SK-N-SH (cell line): ENCODE measurements around the gene BRMS1.
A peak's percentile ranks its signal among the peaks of the same experiment; 100 is the strongest.

ENCODE experiments used
- CHD2 ChIP-seq: fragments of 150-350 bp; IDR thresholded peaks from 2 replicates; pipeline ENCODE4 v1.6.1; 2018; ENCODE audit warnings: low read length; ENCODE audit not compliant: partially characterized antibody
- ELF1 ChIP-seq: IDR thresholded peaks from 2 replicates; pipeline ENCODE4 v1.4.0; 2012
- JUND ChIP-seq: IDR thresholded peaks from 2 replicates; pipeline ENCODE4 v1.4.0; 2012
- POLR2AphosphoS5 ChIP-seq: IDR thresholded peaks from 2 replicates; pipeline ENCODE4 v1.6.1; 2012; ENCODE audit warnings: low read depth, low read length
- RCOR1 ChIP-seq: fragments of 150-350 bp; IDR thresholded peaks from 2 replicates; pipeline ENCODE4 v1.6.1; 2017; ENCODE audit warnings: antibody characterized with exemption, low read length
- RFX5 ChIP-seq: IDR thresholded peaks from 2 replicates; pipeline ENCODE4 v1.6.1; 2012; ENCODE audit warnings: mild to moderate bottlenecking, improper control_type of control experiment, low read length
- TAF1 ChIP-seq: IDR thresholded peaks from 2 replicates; pipeline ENCODE4 v1.6.1; 2012; ENCODE audit warnings: low read depth, mild to moderate bottlenecking, low read length, moderate library complexity, borderline replicate concordance
- TEAD4 ChIP-seq: IDR thresholded peaks from 2 replicates; pipeline ENCODE4 v1.4.0; 2012; ENCODE audit warnings: mild to moderate bottlenecking, borderline replicate concordance; ENCODE audit not compliant: insufficient read depth
- TF ChIP-seq, protein P1 (sequence below): IDR thresholded peaks from 2 replicates; pipeline ENCODE4 v1.4.0; 2012; ENCODE audit warnings: low read depth
- TF ChIP-seq, protein P2 (sequence below): fragments of 150-350 bp; IDR thresholded peaks from 2 replicates; pipeline ENCODE4 v1.6.1; 2017; ENCODE audit warnings: antibody characterized with exemption, low read length, low read depth, borderline replicate concordance
- TF ChIP-seq, protein P3 (sequence below): fragments of 200-600 bp; sonication (generic); IDR thresholded peaks from 2 replicates; pipeline ENCODE4 v1.6.1; 2017; ENCODE audit warnings: antibody characterized with exemption, mild to moderate bottlenecking, moderate library complexity
- TF ChIP-seq, protein P4 (sequence below): IDR thresholded peaks from 2 replicates; pipeline ENCODE4 v1.4.0; 2012; ENCODE audit warnings: low read depth, borderline replicate concordance

DNA sequence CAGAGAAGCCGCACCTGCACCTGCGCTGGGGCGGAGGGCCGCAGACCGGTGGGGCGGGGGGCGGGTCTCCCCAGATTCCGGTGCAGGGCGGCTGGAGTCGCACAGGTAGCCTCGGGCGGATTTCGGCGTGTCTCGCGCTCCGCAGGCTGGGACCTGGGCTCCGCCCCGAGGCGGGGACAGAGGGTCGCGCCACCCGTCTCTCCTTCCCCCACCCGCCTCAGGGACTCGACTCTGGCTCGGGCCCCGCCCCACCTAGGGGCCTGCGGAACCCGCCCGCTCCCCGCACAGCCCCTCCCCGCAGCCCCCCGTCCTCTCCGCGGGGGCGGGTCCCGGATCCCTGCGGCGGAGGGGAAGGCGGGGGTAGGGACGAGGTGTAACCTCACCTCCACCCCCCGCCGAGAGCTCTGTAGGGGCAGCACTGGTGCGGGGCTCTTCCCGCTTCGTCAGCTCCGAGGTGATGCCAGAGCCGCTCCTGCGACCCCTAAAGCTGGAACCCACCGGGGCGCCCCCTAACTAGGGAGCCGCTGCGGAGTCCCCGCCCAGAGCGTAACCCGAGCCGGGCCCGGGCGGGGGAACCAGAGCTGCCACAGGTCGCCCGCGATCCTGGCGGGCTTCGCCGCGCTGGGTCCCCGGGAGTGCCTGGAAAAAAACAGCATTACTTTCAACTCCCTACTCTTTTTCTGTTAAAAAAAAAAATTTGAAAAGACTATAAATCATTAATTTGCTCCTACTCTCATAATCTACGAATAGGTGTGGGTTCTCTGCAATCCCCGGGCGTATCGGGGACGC lies 26.9 kb upstream of the BRMS1 start, which contains the start of gene SLC29A2:
- TF ChIP-seq, protein P1, sequence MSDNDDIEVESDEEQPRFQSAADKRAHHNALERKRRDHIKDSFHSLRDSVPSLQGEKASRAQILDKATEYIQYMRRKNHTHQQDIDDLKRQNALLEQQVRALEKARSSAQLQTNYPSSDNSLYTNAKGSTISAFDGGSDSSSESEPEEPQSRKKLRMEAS = no peak; the same call in 1 of the 2 replicates
- TF ChIP-seq, protein P2, sequence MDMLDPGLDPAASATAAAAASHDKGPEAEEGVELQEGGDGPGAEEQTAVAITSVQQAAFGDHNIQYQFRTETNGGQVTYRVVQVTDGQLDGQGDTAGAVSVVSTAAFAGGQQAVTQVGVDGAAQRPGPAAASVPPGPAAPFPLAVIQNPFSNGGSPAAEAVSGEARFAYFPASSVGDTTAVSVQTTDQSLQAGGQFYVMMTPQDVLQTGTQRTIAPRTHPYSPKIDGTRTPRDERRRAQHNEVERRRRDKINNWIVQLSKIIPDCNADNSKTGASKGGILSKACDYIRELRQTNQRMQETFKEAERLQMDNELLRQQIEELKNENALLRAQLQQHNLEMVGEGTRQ = no peak
- TF ChIP-seq, protein P3, sequence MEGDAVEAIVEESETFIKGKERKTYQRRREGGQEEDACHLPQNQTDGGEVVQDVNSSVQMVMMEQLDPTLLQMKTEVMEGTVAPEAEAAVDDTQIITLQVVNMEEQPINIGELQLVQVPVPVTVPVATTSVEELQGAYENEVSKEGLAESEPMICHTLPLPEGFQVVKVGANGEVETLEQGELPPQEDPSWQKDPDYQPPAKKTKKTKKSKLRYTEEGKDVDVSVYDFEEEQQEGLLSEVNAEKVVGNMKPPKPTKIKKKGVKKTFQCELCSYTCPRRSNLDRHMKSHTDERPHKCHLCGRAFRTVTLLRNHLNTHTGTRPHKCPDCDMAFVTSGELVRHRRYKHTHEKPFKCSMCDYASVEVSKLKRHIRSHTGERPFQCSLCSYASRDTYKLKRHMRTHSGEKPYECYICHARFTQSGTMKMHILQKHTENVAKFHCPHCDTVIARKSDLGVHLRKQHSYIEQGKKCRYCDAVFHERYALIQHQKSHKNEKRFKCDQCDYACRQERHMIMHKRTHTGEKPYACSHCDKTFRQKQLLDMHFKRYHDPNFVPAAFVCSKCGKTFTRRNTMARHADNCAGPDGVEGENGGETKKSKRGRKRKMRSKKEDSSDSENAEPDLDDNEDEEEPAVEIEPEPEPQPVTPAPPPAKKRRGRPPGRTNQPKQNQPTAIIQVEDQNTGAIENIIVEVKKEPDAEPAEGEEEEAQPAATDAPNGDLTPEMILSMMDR = no peak
- no peak for TF ChIP-seq TEAD4
- peak; percentile 4 for TF ChIP-seq CHD2
- TF ChIP-seq RCOR1 = no peak
- TF ChIP-seq RFX5 = no peak
- TF ChIP-seq POLR2AphosphoS5 = no peak
- no peak for TF ChIP-seq TAF1
- TF ChIP-seq, protein P4, sequence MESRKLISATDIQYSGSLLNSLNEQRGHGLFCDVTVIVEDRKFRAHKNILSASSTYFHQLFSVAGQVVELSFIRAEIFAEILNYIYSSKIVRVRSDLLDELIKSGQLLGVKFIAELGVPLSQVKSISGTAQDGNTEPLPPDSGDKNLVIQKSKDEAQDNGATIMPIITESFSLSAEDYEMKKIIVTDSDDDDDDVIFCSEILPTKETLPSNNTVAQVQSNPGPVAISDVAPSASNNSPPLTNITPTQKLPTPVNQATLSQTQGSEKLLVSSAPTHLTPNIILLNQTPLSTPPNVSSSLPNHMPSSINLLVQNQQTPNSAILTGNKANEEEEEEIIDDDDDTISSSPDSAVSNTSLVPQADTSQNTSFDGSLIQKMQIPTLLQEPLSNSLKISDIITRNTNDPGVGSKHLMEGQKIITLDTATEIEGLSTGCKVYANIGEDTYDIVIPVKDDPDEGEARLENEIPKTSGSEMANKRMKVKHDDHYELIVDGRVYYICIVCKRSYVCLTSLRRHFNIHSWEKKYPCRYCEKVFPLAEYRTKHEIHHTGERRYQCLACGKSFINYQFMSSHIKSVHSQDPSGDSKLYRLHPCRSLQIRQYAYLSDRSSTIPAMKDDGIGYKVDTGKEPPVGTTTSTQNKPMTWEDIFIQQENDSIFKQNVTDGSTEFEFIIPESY = no peak
- no peak for TF ChIP-seq ELF1
- no peak for TF ChIP-seq JUND
